Stimulated activated CD4-positive, alpha-beta T cell treated with anti-CD3 and anti-CD28 coated beads, TNF-alpha, amount 100 ng/mL, for 4 hours (primary cell): Measurements from ENCODE around the gene CRAT.

Experiments
- DNase-seq, 3 experiments: peaks; one replicate each; pipeline ENCODE4 v3.0.0-alpha.2; 2020; ENCODE audit warnings: low read depth in 3 of 3

The CRAT gene

GRCh38 chr9:129110740-129111527, at the start of gene CRAT, which contains the start of gene PTPA:
CRAT (minus strand) TSS chr9:129110793; CDS start chr9:129110509, 284 bp downstream.
PTPA (plus strand) TSS chr9:129111415; CDS start chr9:129111601, 186 bp downstream.
- peak; percentile 90 to 97 (median 94) for DNase-seq

- no peak for DNase-seq
Measured at GRCh38 chr9:129156163-129156562, 45.6 kb upstream of the CRAT start.

GRCh38 chr9:129154866-129155477, 44.4 kb upstream of the CRAT start:
- no peak for DNase-seq

GRCh38 chr9:129151469-129151868, 40.9 kb upstream of the CRAT start:
- no peak for DNase-seq

GRCh38 chr9:129150672-129151211, 40.1 kb upstream of the CRAT start:
- no peak for DNase-seq

- no peak for DNase-seq
Measured at GRCh38 chr9:129150122-129150521, 39.5 kb upstream of the CRAT start.

- DNase-seq, result no peak
Measured at GRCh38 chr9:129149442-129149841, 38.8 kb upstream of the CRAT start.

GRCh38 chr9:129148463-129149204, 38.0 kb upstream of the CRAT start:
- no peak for DNase-seq

GRCh38 chr9:129146441-129146941, 35.9 kb upstream of the CRAT start:
- DNase-seq, result no peak

- no peak for DNase-seq
Measured at GRCh38 chr9:129145841-129146292, 35.3 kb upstream of the CRAT start.

- DNase-seq, result no peak
Measured at GRCh38 chr9:129145316-129145715, 34.7 kb upstream of the CRAT start.

- DNase-seq, result peak; percentile 53 to 64 (median 63)
Measured at GRCh38 chr9:129143031-129143927, 32.7 kb upstream of the CRAT start.

- no peak for DNase-seq
Measured at GRCh38 chr9:129142138-129142935, 31.7 kb upstream of the CRAT start.

GRCh38 chr9:129141066-129142041, 30.8 kb upstream of the CRAT start:
- no peak for DNase-seq

GRCh38 chr9:129140397-129141065, 29.9 kb upstream of the CRAT start:
- DNase-seq, result no peak

GRCh38 chr9:129139993-129140396, 29.4 kb upstream of the CRAT start:
- DNase-seq, result peak; percentile 39 to 71 (median 66)

GRCh38 chr9:129139233-129139992, 28.8 kb upstream of the CRAT start:
- peak; percentile 36 to 66 (median 48) for DNase-seq
